GM08714 (cell line): ENCODE results near the gene SYNPR.

Experiments used
- H3K4me3 ChIP-seq: fragments of 200-500 bp; sonication (Bioruptor generic); 2 replicates; pipeline ENCODE4 v1.5.1; 2014; ENCODE audit warnings: mild to moderate bottlenecking, low read length, inconsistent platforms
- ZNF274 ChIP-seq: IDR thresholded peaks from 2 replicates; pipeline ENCODE4 v1.6.1; 2012; ENCODE audit warnings: mild to moderate bottlenecking, low read depth, low read length

SYNPR gene

DNA sequence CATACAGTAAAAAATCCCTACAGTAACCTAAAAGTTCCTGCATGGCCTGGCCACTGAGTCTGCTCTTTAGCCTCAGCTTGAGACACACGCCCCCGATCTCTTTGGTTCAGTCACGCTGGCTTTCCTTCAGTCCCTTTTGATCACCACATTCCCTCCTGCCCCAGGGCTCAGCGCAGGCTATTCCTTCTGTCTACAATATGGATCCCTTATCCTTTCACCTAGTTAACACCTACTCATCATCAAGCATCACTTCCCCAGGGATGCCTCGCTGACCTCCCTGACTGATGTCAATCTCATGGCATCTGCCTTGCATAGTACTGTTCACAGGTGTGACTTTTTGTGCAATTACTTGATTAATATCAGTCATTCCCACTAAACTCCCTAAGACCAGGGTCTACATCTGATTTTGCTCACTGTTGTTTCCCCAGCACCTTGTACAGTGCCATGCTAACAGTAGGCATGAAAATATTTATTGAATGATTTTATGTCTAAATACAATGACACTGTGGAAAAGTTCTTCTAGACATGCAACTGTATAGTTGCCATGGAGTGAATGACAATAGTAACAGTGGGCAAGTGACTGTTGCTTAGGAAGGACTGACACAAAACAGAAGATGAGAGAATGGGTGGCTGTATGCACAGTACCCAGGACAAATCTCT lies 374.1 kb downstream of the SYNPR start, which contains the start of gene SNTN:
Gene SNTN, plus strand, starts transcription at position 610 of the 660 bp plus-strand sequence. Its CDS starts 13 bp downstream, at position 623.
- H3K4me3 ChIP-seq = no peak within 1 kb of the TSS
- TF ChIP-seq ZNF274 = no peak

DNA sequence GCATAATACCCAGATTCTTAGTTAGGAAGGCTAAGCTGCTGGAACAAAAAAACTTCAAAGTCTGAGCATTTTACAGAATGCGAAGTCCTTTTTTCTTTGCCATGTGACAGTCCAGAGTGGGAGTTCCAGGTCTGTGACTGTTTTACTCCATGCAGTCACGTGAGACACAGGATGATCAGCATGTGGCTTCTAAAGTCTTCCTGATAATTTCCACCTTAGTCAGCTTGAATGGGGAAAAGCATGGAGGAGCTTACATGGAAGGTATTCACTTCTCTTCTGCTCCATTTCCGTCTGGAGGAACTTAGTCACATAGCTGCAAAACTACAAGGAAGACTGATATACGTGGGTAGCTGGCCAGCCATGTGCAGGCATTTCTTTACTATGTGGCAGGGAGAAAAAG lies 376.1 kb downstream of the SYNPR start:
- TF ChIP-seq ZNF274 = no peak
- no peak overlapping the region for H3K4me3 ChIP-seq

DNA sequence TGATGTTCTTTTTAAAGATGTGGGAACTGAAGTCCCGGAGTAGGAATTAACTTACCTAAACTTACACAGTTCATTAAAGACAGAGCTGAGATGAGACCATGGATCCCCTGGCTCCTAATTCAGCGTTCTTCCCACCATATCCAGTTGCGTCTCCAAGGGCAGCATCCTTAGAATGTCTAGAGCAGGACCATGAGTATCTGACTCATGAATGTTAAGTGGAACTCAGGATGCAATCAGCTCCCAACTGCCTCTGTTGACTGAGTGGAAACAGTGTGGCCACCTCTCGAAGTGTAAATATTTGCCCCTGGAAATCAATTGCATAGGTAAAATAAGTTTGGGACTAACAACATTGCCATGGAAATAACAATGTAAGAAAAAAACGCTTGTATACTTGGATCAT lies 376.8 kb downstream of the SYNPR start:
- H3K4me3 ChIP-seq = no peak overlapping the region
- no peak for TF ChIP-seq ZNF274

DNA sequence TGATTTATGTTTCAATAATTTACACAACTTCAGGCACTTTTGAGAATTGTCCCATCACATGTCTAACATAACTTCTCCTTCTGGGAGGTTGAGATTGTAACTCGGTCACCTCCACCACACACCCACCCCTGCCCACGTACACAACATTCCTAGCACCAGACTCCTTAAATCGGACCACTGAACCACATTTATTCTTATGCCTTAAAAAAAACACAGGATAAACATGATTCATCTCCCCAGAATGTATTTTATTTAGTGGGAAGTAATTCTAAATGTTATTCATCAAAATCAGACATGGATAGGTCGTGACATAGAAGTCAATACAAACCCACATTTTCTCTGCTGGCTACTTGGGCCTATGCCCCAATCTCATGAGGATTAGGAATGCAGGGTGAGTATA lies 377.4 kb downstream of the SYNPR start:
- TF ChIP-seq ZNF274 = no peak
- no peak overlapping the region for H3K4me3 ChIP-seq

DNA sequence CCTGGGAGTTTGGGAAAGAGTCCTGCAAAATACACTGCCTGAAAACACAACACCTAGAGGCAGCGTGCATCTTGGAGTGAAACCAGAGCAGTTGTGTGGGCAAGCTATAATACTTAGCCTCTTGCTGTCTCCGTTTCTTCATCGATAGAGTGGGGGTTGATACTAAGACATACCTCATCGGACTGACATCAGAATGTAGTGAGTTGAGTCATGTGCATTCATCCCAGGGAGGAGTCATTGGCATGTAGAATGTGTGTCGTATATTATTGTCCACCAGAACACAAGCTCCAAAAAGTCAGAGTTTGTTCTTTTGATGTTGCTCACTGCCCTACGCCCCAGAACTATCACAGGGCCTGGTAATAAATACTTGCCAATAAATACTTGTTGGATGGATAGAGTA lies 378.7 kb downstream of the SYNPR start:
- no peak for TF ChIP-seq ZNF274
- H3K4me3 ChIP-seq = no peak overlapping the region

DNA sequence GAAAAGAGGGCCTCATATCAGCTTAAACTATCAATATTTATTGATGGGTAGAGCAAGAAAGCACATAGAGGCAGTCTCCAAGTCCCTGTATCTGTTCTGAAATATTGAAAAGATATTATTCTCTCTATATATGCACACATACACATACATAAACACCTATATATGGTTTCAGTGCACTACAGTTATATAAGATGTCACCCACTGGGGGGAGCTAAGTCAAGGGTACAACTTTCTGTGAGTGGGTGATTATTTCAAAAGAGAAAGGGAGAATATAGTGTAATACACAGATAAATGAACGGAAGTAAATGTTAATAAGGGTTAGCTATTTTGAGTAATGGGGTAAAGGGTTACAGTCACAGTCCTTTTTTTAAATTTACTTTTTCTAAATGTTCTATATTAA lies 383.1 kb downstream of the SYNPR start:
- H3K4me3 ChIP-seq = no peak overlapping the region
- TF ChIP-seq ZNF274 = no peak

DNA sequence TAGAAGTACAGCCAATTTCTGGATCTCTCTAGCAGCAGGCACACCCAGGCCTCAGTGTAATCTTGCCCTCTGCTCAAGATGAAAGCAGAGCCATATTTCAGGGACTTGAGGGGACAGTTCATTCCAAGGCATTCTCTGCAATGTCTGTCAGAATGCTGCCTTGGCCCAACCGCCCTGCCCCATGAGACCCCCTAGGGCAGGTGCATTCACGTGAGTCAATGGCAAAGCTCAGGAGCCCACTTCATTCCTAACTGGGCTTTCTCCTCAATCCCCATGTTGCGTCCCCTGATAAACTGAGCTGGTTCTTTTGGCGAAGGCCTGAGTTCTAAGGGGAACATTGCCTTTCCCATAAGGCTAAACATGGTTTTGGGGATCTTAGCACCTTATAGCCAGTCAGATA lies 383.9 kb downstream of the SYNPR start:
- H3K4me3 ChIP-seq = no peak overlapping the region
- TF ChIP-seq ZNF274 = no peak

DNA sequence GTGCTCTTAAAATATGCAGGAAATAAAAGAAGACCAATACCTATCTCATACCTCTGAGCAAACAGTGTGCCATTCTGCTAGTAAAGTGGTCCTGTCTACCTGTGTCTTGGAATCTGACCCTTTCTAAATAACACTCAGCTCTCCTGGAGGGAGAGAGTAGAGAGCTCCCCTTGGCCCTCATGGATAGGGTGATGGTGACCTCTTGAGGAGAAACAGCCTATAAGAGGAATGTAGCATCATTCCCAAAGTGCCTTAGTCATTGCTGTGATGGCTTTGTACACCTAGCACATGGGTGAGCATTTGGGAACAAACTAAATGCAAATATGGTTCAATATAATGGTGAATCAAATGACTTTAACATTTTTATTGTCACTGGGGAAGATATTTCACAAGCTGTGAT lies 384.4 kb downstream of the SYNPR start:
- TF ChIP-seq ZNF274 = no peak
- no peak overlapping the region for H3K4me3 ChIP-seq
